HG02938 (cell line): Measurements from ENCODE around the gene GH2.
"Not testable (repeated sequence)": the region's sequence is repeated elsewhere in the genome, so short reads cannot be mapped to it uniquely, and the experiment has no call there.

Experiments used
- ATAC-seq: cut with Tn5 transposase; IDR thresholded peaks from one replicate; pipeline ENCODE4 v1.9.1; 2021; ENCODE audit warnings: mild to moderate bottlenecking, moderate library complexity; ENCODE audit not compliant: unreplicated experiment

GH2 gene

GRCh38 chr17:63911657-63912100 is 29.9 kb upstream of the GH2 start:
- no peak for ATAC-seq

- no peak for ATAC-seq
Measured at GRCh38 chr17:63911041-63911635, 29.4 kb upstream of the GH2 start, which contains the start of gene CSHL1. CSHL1 (minus strand) TSS chr17:63911258; CDS start chr17:63911196, 62 bp downstream.

- no peak for ATAC-seq
Measured at GRCh38 chr17:63910096-63910495, 28.4 kb upstream of the GH2 start.

GRCh38 chr17:63909586-63909985 is 27.8 kb upstream of the GH2 start:
- not testable (repeated sequence) for ATAC-seq

GRCh38 chr17:63907161-63907778 is 25.5 kb upstream of the GH2 start:
- not testable (repeated sequence) for ATAC-seq

GRCh38 chr17:63904796-63905195 is 23.1 kb upstream of the GH2 start:
- not testable (repeated sequence) for ATAC-seq

- not testable (repeated sequence) for ATAC-seq
Measured at GRCh38 chr17:63903787-63904201, 22.1 kb upstream of the GH2 start.

- ATAC-seq = not testable (repeated sequence)
Measured at GRCh38 chr17:63901971-63902370, 20.2 kb upstream of the GH2 start.

GRCh38 chr17:63898899-63899798 is 17.4 kb upstream of the GH2 start:
- ATAC-seq = not testable (repeated sequence)

GRCh38 chr17:63896524-63897354 is 15.0 kb upstream of the GH2 start, which contains the start of gene CSH1:
CSH1 (minus strand) TSS chr17:63896574; CDS start chr17:63896511, 63 bp downstream.
- ATAC-seq = not testable (repeated sequence)

- not testable (repeated sequence) for ATAC-seq
Measured at GRCh38 chr17:63894821-63895220, 13.1 kb upstream of the GH2 start.

- not testable (repeated sequence) for ATAC-seq
Measured at GRCh38 chr17:63894021-63894420, 12.3 kb upstream of the GH2 start.

GRCh38 chr17:63892316-63893037 is 10.7 kb upstream of the GH2 start:
- not testable (repeated sequence) for ATAC-seq

GRCh38 chr17:63889026-63889848 is 7.5 kb upstream of the GH2 start:
- not testable (repeated sequence) for ATAC-seq

GRCh38 chr17:63885119-63885518 is 3.4 kb upstream of the GH2 start:
- not testable (repeated sequence) for ATAC-seq

- ATAC-seq = not testable (repeated sequence)
Measured at GRCh38 chr17:63882626-63883126, 932 bp upstream of the GH2 start.

- not testable (repeated sequence) for ATAC-seq
Measured at GRCh38 chr17:63881337-63881736, 407 bp downstream of the GH2 start.

- ATAC-seq = no peak
Measured at GRCh38 chr17:63880706-63881105, 1.0 kb downstream of the GH2 start.

GRCh38 chr17:63878413-63878812 is 3.3 kb downstream of the GH2 start:
- not testable (repeated sequence) for ATAC-seq
